NK-92 treated with Interleukin-12 subunit alpha and Interleukin-12 subunit beta, amount 100 ng/mL, for 24 hours (cell line): Measurements from ENCODE around the gene STXBP6.

Experiments used
- DNase-seq: peaks from one replicate; lab custom pipeline; 2025; lab: John Stamatoyannopoulos, UW

Gene STXBP6

DNA sequence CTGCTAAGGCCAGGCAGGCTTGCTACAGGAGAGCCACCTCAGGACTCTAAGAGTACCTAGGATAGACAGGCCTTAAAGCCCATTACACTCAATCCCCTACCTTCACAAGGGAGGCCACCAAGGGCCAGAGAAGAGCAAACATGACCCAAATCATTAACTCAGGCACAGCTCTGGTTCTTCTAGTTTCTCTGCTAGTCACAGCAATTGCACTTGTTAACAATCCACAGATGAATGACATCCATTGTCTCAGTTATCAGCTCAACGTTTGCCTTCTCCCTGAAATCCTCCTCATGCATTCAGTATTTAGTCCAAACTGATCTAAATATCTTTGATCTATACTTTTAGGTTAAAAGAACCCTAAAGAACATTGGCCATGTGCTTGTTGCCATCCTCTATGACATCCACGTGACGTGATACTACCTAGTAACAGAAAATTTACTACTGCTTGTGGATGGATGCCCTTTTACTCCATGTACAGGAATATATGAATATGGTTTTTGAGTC, 164.5 kb downstream of the STXBP6 start:
- no peak for DNase-seq

DNA sequence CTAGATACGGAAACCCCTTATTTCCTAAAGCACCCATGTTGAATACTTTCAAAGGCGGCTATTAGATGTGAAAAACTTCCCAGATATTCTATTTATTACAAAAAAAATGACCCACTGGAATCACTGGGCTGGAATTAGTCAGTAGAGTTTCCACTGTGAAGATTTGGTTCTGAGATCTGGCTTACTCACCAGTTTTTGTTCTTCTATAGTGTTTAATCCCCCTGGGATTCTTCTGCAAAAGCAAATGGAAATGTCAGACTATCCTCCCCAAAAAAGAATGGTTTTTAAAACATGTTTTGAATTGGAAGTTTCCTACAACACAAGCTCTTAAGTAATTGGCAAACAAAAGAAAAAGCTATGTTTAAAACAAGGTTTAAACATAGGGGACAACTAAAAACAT, 166.4 kb downstream of the STXBP6 start:
- DNase-seq = no peak

DNA sequence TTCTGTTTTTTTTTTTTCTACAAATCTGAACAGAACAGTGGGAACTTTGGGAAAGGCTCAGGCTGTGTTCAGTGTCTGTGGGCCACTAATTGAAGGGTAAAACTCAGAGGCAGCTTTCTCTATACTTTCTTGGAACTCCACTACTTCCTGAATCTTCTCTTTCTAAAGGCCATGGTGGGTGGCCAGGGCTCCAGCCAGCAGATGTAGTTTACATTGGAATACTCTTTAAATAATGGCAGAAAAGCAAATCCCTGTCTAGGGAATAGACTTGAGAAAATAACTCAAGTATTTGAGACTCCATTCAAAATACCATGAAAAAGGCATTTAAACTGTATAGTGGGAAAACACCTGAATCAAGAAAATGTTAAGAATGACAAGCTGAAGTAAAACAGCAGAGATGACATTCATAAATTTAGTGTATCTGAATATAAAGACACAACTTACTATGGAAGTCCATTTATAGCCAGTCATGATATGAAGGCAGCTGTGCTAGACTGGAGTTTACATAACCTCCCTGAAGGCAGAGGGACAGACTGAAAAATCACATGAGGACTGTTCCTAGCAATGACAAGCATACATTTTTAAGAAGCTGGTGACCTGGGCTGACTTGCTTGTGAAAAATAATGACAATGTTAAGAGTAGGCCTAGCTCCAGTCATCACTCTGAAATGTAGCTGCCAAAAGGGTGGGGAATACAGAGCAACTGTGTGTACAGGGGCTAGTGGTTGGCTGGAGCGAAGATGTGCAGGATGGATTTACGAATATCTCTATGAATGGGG, 168.6 kb downstream of the STXBP6 start:
- DNase-seq = no peak

DNA sequence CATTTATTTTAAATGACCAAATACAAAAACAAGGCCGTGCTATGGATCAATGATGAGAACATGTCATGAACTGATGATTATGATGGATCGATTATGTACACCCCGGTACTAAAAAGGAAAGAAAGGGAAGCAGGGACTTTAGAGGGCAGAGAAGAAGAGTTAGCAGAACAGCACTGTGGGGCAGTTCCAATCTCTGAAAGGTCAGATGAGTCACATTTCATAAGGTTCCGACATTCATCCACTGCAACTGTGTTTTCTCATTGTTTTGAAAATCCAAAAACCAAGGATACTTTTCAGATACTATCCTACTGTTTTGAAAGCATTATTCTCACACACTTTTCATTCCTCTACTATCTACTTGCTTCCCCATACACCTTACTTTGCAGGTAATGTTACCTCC, 169.3 kb downstream of the STXBP6 start:
- DNase-seq = no peak

DNA sequence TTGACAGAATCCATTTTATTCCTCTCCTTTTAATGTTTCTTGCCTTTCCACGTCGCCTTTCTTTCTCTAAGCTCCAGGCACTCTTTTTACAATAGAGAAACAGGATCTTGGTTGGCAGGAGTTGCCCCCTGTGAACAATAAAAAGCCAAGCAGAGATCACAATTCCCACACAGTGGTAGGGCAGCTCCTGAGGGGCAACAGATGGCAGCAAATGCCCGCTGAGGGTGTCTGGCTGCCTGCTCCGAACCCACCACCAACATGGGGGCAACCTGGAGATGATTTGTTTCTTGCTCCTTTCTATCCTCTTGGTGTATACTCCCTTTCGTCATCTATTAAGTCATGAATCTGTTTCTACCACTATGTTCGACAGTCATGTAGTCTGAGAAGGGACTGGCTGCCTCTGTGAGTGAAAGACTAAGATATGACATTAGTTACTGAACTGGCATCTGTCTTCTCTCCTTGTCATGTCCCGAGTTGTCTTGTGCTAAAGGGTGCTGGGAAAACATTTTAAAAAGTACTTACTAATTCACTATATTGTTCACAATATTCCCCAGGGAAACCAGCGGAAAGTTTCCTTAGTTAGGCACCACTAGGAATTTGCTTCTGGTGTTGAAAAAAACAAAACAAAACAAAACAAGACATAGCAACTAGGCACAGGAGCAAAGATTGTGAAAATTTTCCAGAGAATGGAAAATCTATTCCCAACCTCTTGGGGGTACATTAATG, 170.1 kb downstream of the STXBP6 start:
- no peak for DNase-seq

DNA sequence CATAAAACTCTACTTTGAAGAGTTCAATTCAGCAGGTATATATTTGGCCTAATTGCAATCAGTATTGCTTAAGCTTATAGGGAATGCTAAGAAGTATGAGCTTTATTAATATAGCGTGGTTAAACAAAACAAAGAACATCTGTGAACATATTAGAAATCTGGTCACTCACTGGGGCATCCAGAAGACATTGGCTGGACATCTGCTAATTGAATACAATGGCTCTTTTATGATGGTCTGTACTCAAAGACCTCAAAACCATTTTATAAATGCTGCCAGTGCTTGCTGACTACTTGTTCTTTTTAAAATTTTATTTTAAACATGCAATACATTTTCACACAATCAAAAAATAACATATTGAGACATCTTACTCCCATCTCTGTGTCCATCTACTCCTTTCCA, 173.0 kb downstream of the STXBP6 start:
- no peak for DNase-seq

DNA sequence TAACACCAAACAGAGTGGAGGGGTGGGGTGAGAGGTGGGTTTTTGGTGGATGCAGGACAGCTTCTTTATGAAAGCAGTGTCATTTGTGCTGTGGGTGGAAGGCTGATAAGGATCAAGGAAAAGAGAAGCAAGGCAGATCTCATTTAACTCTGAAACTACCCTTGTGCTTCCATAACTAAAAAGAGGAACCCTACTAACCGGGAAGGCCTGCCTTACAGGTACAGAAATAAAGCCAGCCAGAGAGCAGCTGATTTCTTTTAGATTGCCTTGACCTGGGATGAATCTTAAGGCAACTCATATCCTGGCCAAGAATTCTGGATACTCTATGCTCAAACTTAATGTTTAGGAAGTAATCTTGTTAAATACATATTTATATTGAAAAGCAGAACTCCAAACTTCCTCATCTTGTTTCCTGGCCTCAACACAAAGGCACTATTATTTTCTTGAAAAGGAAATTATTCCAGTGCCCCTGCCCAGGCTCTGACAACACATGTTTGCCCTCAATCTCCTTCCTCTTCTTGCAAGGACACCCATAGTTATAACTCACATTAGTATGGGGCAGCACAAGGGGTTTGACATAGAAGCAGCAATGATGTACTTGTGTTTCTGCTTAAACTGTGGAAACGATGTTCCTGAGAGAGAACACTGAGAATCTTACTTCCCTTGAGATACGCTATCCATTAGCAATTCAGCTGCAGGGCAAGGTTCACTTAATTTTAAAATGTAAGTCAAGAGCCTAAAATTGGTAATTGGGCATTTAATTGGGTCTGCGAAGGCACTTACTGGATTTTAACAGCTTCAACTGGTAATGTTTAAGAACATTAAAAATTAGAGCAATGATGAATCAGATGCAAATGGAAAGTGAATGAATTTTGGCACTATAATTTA, 173.7 kb downstream of the STXBP6 start:
- DNase-seq = no peak

DNA sequence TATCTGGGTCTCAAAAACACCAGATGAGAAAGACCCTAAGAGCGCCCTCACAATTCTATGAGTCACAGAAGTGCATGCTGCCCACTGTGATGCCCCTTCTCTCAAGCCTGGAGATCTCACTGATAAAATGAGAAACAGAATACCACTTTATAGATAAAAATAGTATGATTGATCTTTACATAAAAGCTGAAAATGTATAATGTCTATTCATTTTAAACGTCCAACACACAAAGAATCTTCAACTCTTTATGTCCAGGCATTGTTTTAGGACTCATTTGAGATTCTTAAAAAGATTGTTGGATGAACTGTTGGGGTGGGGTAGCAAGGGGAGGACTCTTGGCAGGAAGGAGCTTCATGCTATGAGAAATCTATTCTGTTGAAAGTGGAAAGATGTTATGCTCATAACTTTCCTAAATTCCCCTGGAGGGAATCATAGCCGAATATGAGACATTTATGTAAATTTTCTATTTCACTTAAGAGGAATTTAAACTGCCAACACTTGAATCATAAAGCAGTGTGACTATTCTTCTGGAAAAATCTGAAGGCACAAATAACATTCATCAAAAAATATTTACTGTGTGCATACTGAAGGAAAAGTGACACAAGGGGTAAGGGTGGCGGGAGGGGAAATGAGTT, 174.6 kb downstream of the STXBP6 start:
- DNase-seq = no peak

DNA sequence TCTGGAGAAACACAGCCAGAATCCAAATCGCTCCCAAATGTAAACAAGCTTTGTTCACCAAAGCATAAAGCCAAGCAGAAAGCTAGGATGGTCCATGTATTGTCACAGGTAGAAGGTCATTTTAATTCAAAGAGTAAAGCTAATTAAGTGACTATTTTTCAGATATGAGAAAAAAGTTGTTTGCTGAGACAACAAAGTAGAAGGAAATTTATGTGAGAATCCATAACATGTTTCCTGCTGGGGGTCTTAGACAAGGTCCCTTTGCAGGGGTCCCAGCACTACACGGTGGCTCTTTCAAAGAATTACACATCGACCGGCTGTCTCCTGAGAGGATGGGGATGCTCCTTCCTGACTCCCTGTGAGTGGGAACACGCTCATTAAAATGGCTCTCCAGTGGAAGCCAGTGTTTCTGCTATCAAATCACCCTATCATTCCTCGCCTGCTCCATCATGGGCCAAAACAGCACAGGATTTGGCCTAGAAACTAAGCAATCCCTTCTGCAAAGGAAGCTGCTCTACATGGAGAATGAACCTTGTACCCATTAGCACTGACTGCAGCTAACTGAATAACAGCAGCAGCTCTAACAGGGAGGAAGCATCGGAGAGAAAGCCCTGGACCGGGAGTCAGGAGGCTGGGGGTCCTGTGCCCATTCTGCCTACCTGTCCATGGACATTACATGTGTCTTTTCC, 175.3 kb downstream of the STXBP6 start:
- DNase-seq = no peak

DNA sequence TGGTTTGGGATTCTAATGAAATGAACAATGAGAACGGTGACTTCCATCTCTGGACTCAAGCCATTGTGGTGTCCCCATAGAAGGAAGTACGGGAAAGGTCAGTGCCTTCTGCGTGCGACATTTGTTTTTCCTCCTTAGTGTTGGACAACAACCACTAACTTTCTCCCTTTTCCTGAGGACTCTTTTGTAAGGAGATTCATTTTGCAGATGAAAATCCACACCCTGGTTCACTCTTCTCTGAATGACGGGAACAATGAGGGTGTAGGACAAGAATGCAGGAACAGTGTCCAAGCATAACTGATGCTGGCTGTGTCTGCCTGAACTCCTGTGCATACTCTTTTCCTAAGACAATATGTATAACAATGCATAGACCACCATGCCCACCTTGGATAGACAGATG, 176.4 kb downstream of the STXBP6 start:
- DNase-seq = no peak

DNA sequence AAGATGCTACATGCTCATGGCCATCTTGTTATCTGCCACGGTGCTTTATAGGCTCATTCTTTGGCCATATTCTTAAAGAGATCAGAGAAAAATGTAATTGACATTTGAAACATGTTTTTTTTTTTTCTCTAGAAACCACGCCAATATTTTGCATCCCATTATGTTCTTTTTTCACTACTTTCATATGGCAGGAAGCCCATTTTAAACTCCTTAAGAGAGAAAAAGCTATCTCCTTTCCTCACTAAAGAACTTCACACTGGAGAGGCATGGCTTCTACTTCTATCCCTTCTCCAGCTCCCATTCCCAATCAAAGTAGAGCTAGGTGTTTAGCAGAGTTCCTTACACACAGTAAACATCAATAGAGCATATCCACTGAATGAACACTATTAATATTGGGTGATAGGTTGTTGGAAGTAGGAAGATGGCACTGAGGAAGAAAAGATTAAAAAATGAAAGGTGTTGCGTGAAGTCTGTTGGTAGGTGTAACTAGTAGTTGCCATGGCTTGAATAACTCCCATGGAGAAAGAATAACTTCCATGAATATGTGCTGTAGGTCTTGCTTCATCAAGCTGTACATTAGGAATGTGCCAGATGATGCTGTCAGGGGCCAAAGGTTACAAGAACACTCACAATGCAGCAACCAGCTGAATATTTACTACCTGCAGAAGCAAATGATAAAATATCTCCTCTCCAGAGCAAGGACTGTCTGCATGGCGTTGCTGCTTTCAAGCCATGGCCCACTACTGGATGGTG, 178.8 kb downstream of the STXBP6 start:
- no peak for DNase-seq

DNA sequence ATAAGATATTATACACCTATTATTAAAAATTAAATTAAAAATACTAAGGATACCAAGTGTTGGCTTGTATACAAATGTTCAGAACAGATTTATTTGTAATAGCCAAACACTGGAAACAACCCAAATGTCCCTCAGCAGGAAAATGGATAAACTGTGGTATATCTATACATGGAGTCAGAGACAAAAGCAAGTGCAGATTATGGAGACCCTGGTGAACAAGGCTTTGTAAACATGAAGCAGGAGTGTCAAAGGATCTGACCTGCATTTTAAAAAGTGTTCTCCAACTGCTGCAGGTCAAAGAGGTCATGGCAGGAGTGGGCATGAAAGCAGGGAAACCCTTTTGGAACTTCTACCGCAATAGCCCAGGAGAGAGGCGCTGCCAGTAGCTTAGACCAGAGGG, 181.6 kb downstream of the STXBP6 start:
- no peak for DNase-seq

DNA sequence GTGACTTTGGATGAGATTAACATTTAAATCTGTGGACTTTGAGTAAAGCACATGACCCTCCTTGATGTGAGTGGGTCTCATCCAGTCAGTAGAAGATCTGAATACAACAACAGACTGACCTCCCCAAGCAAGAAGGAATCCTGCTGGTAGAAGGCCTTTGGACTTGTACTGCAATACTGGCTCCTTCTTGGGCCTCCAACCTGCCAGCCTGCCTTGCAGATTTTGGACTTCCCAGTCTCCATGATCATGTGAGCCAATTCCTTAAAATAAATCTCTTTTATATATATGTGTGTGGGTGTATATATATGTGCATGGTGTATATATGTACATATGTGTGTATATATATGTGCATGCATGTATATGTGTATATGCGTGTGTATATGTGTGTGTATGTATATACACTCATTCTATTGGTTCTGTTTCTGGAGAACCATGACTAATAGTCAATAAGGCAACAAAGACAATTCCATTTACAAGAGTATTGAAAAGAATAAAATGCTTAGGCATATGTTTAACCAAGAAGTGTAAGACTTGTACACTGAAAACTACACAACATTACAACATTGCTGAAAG, 183.8 kb downstream of the STXBP6 start:
- DNase-seq = no peak

DNA sequence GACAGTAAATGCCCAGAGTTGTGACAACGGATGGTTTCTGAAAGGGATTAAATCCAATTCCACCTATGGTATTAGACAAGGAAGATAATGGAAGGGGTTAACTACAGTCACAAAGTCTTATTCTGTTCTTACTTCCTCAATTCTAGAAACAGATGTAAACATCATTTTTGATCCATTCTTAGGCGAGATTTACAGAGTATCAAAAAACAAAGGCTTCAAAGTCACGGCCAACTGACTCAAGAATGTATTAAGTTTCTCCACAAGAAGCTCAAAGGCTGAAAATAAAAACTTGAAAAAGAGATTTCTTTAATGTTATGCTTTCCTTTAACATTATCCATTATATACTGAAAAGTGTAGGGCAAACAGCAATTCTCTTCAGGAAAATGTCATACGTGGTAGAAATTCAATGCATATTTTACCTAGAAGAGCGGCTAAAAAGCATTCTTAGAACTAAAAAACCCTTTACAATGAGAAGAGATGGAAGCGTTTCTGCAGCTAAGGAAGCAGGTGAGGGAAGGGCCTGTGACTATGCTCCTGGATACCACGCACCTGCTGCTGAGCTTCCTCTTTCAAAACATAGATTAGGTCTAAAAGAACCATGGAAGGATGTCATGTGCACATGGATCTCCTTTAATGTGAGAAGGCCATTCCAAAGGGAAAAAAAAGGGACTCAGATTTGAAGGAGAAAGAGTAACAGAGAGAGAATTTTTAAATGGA, 185.8 kb downstream of the STXBP6 start:
- DNase-seq = no peak

DNA sequence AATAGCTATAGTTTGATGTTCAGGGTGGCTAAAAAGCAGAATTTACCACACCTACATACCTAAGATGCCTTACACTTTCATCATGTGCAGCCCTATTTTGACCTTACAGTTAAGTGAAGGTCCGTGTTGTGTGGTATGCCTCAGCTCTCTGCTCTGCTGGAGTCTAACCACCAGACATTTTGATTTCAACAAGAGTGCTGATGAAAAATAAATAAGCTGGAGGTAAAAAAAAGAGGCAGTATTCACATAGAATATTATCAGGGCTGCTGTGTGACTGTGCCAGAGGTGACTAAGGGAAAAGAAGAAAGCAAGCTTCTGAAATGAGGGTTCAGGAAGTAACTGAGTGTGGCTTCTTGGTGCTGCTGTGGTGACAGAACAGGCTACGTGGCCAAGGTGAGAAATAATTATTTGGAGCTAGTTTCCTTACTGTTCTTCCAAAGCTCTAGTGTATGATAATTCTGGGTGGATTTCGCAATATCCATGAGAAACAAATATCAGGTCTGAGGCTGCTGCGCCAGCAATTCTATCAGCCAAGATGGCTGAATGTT, 188.8 kb downstream of the STXBP6 start:
- DNase-seq = no peak

DNA sequence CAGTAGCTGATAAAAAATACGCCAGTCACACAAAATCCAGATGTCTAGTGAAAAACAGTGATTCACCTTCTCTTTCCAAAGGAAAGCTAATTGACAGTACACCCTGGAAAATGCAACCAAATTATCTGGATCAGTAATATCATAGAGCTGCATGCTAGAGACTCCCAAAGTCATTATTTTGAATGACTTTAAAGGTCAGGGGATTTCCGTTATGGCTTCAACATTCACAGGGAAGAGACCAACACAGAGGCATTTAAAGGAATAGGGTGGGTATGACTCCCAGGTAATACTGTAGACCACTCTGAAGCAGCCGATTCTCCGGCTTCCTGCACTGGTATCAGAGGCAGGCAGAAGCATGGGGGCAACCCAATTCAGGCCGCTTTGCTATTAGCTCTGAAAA, 190.4 kb downstream of the STXBP6 start:
- no peak for DNase-seq

DNA sequence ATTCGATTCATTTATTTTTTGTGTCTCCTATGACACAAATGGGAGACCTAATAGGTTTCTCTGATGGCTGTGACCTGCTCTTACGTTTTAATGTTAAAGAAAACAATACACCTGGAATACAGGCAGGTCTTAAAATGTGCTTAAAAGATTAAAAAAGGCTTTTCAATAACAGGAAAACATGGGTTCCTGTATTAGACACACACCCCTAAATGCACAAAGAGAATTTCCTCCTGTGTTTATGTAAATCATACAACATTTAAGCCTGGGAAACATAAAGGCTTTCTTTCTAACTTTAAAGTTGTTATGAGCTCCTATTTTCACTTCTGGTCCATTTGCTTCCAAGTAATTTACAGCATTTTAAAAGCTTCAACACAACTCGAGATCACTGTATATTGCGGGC, 191.3 kb downstream of the STXBP6 start:
- no peak for DNase-seq

DNA sequence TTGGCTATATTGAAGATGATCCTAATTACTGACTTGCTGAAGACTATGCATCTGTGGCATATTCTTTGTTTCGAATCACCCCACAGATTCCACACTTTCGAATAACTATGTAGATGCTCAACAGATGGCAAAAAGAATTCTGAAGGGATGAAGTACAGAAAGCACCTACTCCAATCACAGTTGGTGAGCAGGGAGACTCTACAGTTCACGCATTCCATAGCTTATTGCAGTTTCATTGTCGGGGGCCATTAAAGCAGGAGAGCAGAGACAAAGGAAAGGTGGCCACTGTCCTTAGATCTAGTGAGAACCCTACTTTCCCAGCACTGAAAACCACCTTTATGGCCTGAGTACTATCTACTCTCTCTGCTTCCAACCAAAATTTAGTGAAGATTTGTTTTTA, 191.9 kb downstream of the STXBP6 start:
- DNase-seq = no peak

DNA sequence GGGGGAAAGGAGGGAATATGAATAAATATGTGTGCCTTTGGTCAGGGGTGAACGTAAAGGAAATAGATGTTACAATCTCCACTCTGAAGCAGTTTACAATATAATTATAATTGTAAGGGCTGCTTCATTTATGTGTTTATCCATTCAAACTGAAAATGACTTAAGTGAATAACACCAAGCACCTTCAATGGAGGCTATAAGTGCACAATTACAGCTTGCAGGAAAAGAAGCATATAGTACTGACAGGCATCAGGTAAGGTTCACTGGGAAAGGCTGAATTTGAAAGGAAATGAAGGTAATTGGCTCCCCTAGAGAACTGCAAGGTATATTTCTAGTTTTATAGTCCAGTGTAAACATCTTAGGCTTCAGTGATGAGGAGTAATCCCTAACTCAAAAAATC, 192.7 kb downstream of the STXBP6 start:
- DNase-seq = no peak
